Kasumi-1 (cell line): ENCODE measurements around the gene VCX.
"Not testable (repeated sequence)": the region's sequence is repeated elsewhere in the genome, so short reads cannot be mapped to it uniquely, and the experiment has no call there.

Experiments used
- DNase-seq, 2 experiments: peaks; one replicate each; lab custom pipeline; 2025; lab: John Stamatoyannopoulos, UW

VCX gene

DNA sequence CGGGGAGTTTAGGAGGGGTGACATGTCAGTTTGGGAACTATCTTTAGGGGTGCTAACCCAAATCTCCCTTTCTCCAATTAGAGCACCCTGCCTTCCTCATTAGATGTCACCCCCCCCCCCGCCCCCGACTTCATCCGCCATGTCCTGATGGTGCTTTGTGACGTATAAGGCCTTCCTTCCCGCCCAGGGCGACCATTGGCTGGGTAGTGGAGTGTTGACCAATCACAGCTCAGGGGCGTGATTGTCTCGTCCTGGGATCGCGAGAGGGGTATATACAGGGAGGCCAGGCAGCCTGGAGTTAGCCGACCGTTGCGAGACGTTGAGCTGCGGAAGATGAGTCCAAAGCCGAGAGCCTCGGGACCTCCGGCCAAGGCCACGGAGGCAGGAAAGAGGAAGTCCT lies at the start of gene VCX:
Gene VCX, plus strand, starts transcription at position 301 of the 400 bp plus-strand sequence. Its CDS starts 33 bp downstream, at position 334.
- not testable (repeated sequence) for DNase-seq

DNA sequence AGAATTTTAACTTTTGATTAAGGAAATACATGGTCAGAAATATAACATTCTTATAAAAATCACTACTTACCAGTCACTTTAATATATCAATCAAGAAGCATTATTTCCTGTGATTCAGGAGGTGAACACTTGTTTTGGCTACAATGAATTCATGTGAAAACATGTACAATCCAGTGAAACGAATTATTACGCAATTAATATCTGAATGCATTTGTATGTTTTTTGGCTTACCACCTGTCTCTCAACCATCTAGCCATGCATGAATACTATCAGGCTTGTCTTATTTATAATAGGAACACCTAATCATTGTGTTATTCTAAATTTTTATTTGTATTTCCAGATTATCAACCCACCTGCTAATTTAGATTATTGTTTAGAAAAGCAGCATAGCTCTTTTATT lies 44.6 kb upstream of the VCX start:
- DNase-seq = no peak

DNA sequence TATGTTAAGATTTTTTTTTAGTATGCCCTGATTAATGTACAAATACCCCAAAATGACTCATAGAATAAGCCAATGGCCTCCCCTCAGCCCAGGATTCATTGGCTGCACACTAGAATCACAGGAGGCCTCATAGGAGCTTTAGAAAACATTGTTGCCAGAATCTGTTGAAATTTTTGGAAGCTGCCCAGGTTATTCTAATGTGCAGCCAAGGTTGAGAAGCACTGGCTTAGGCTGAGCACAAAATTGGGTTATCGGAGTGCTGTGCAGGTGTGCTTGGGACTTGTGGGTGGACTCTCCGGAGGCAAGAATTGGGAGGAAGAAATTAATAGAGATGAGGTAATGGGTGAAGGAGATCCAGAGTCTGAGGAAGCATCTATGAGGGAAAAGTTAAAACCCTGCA lies 41.3 kb upstream of the VCX start:
- DNase-seq = no peak

DNA sequence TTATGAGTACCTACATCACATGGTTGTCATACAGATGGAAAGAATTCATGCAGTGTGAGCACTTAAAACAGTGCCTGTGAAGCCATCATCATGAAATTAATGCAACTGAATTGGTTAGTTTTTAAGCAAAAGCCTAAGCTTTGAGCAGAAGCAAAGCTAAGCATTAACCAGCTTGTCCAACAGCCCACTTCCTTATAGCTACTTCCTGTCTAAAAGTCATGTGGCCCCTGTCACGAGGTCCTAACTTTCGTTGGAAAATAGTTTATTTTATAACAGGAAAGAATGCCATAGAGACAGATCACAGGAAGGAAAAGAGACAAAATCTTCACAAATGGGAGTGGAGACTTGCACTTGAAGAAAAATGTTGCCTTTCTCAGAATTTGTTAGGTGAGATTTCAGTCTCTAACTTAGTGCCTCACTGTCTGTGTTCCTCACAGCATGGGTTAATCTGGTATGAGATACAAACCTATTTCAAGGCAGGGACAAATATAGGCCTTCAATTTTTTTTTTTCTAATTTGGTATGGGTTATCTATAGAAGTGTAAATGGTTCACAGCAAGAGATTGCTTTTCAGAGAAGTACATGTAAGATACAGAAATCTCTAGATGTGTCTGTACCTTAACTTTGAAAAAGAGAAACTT lies 27.7 kb upstream of the VCX start:
- DNase-seq = peak in 1 of 2 experiments; percentile 15

DNA sequence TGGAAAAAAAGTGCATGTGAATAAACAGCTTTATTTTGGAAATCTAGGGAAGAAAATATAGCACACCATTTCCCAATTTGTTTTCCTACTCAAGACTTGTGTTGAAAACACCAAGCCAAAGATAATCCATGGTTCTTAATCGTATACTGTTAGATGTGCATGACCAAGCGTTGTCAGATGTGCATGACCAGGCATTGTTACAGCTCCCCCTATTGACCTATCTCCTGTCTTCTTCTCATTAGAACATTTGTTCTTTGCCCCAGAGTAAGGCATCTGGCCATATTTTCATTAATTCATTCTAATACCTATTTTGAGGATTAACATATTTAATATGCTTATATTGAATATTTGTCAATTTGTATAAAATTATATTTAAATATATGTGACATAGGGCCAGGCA lies 14.4 kb upstream of the VCX start:
- peak in 1 of 2 experiments; percentile 10 for DNase-seq

DNA sequence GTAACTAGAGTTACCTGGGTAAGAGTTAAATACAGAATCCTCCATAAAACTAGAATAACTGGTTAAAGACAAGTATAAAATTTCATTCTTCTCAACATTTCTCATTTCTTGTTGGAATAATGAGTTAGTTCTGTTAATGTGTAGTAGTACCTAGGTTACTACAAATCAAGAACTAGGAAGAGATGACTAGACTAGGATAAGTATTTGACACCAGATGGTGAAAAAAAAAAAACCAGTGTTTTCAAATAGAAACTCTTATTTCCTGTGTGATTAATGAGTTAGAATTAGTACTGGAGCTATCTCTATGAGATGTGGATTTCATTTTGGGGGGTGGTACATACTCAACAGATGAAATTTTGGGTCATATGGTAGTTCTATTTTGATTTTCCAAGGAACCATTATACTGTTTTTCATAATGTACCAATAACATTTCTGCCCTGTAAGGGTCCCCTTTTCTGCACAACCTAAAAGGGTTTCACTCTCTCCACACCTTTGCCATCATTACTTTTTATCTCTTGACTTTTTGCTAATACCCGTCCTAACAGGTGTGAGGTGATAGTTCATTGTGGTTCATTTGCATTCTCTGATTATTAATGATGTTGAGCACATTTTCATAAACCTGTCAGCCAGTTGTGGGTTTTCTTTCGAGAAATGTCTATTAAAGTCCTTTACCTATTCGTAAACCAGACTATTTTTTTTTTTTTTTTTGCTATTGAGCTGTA lies 1.7 kb upstream of the VCX start:
- no peak for DNase-seq

DNA sequence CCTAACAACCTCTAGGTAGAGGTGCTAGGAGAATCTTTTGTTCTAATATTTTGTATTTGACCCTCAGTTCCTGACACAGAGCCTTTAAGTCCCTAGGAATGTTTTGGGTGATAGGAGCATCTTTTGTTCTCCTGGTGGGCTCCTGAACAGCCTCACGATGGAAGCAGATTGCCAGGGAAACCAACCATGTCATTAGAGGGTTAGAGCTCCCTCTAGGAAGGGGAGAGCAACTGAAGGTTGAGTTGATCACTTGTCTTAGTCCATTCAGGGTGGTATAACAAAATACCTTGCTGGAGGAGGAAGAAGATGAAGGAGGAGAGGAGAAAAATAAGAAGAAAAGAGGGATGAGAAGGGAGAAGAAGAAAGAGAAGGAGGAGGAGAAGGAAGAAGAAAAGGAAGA lies 9.2 kb downstream of the VCX start:
- DNase-seq = no peak

DNA sequence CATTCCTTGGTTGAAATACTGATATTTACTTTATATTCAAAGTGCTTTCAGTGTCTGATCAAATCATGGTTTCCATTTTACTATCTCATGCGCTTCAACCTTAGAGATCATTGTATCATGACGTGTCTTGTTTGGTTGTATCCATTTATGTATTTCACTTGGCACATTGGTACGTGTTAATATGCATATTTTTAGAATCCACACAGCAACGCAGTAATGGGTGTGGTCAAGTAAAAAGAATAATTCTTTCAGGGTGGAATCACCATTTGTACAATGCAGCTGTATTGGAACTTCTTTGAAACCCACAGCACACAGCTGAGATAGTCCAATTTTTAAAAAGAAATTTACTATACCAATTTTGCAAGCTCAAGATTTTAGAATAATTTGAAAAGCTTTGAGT lies 29.1 kb downstream of the VCX start:
- no peak for DNase-seq

DNA sequence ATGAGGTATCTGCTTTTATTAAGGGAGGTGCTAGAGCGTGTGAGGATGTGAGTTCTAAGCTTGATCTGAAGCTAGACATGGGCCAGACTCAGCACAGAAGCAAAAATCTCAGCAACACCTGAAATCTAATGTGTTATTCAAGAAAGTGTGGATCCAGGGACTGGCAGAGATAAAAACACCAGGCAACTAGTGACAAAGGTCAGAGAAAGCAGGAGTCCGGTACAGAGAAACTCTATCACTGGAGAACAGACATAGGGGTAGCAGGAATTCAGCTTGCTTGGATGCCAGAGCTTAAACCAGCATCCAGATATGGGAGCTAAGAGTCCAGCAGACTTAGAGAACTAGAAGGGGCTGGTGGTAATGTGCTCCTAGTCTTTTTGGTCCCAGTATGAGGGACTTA lies 34.0 kb downstream of the VCX start:
- DNase-seq = no peak

DNA sequence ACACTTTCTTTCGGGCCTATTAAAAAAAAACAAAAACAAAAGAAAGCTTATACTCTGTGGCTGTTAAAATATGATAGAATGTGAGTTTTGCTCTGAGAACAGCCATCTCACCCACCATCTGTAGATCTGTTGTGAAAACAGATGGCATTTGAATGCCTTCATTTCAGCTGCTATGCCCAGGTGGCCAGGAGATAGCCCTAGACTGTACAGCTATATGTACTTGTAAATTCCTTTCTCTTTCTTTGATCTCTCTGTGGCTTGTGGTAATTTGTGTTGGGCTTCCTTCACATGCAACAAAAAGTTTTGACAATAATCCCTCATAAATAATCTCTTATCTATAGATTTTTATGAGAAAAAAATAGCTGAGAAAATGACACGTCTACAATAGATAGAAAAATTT lies 46.2 kb downstream of the VCX start:
- DNase-seq = no peak

DNA sequence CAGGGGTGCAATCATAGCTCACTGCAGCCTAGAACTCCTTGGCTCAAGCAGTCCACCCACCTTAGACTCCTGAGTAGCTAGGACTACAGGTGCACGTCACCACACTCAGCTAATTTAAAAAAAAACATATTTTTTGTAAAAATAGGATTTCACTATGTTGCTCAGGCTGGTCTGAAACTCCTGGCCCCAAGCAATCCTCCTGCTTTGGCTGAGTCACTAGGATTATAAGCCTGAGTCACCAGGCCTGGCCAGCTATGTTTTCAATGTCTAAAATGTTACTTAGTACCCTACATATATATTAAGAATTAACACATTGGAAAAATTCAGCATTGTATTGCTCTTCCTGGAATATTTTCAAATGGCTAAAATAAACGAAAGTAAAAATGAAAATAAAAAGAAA lies 46.7 kb downstream of the VCX start:
- no peak for DNase-seq

DNA sequence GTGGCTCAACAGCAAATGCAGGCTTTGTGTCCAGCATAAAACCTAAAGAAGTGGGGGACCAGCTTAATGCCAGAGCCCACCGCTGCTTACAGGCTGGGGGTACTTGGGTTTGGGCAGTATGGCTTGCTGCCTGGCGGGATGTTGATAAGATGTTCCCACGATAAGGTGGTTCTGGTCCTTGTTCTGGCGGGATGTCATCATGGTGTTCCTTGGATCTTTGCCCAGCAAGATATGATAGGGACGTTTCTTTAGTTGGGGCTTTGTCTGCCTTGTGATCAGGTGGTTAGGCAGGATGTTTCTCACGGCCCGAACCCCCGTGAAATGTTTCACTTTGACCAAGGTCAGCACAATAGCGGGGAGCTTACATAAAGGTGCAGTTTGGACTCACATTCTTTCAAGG lies 49.0 kb downstream of the VCX start:
- no peak for DNase-seq
